Right lobe of liver (tissue), 6 donors: ENCODE results near the gene KIF19. TPM values are rescaled to one million over a fixed set of nuclear protein-coding genes. Genes with fewer than 3 reads are reported as not detected.

Experiments
- ATAC-seq, 4 donors: fragments of 200-7000 bp; cut with Tn5 transposase; one replicate each; pipeline ENCODE4 v1.9.1; 2020; ENCODE audit warnings: mild to moderate bottlenecking in 4 of 4, moderate library complexity in 4 of 4
- DNase-seq, 3 donors: peaks; one replicate each; pipeline ENCODE4 v3.0.0-alpha.2; 2020
- H3K27ac ChIP-seq, 3 donors: fragments of 200-600 bp; one replicate each; pipeline ENCODE4 v1.8.0; 2022
- H3K27me3 ChIP-seq, 2 donors: fragments of 200-600 bp; one replicate each; pipeline ENCODE4 v1.8.0; 2022
- H3K36me3 ChIP-seq, 4 donors: fragments of 200-600 bp; sonication (generic) in 1 of 4; one replicate each; pipeline versions ENCODE4 v1.5.1 to v1.8.0; 2017 to 2022; ENCODE audit warnings: control low read depth in 1 of 4
- H3K4me1 ChIP-seq, 4 donors: fragments of 200-600 bp; sonication (generic) in 1 of 4; one replicate each; pipeline versions ENCODE4 v1.5.1 to v1.8.0; 2017 to 2022; ENCODE audit warnings: control low read depth in 1 of 4
- H3K4me3 ChIP-seq, 3 donors: fragments of 200-600 bp; one replicate each; pipeline ENCODE4 v1.8.0; 2022
- H3K9me3 ChIP-seq, 4 donors: fragments of 200-600 bp; sonication (generic) in 1 of 4; one replicate each; pipeline versions ENCODE4 v1.5.1 to v1.8.0; 2017 to 2022; ENCODE audit warnings: control low read depth in 1 of 4
- POLR2A ChIP-seq: fragments of 450-650 bp; IDR thresholded peaks from one replicate; pipeline ENCODE4 v1.6.1; 2017; ENCODE audit warnings: antibody characterized with exemption, mild to moderate bottlenecking
- WGBS: methylation state at CpG from one replicate; pipeline ENCODE4 v1.1.6; 2018; ENCODE audit warnings: low coverage, low lambda C conversion rate; ENCODE audit not compliant: insufficient coverage; ENCODE audit errors: missing lambda C conversion rate; 5-methylcytosine and 5-hydroxymethylcytosine counted together
- intact Hi-C, 2 donors: fragments of 100-400 bp; cut with DNase I; formaldehyde crosslinking; loops; one replicate each; pipeline versions ENCODE4 v1.11.2 to v1.14.1; 2022
- total RNA-seq, 6 experiments: library from RNA; depleted of rRNA in 2 of 6; stranded (reverse); fragments of >200 nt in 2 of 6; fragmentation: NEBNext Ultra II Directional in 3 of 6; extraction: Animal tissue kit (Norgen Biotek cat#: 25700) in 3 of 6; gene quantifications; one replicate each; pipeline versions ENCODE4 v1.1.0 to v1.2.4, GENCODE V29; 2016 to 2023
- TF ChIP-seq, protein P1 (sequence below), 4 donors: fragments of 200-600 bp in 3 of 4; fragments of 450-650 bp in 1 of 4; IDR thresholded peaks; one replicate each; pipeline versions ENCODE4 v1.5.1 to v1.8.0; 2016 to 2022; ENCODE audit warnings: antibody characterized with exemption in 4 of 4, mild to moderate bottlenecking in 2 of 4
- donor health status: DM: no; HTN: yes; CAD: no.
- donor health status: DM: no; HTN: no; CAD: no.
- donor health status: DM: no; HTN: no; CAD: no.
- donor health status: DM: no; HTN: yes; CAD: no.
- donor health status: DM: no; HTN: yes; CAD: no.

KIF19 gene
- total RNA-seq, 6 experiments from 2014 or later = 0.31 to 1.1 (median 0.64) TPM

GRCh38 chr17:74385201-74385600 lies 59.2 kb downstream of the KIF19 start:
- ATAC-seq (no peak), DNase-seq (no peak)
- WGBS = 86% methylated on average over 3 of the region's 3 CpGs
- Histone ChIP-seq H3K9me3 (no peaks in the 10 kb centered on the region), H3K27ac (no peak overlapping the region), H3K36me3 (no peaks in the 10 kb centered on the region), H3K4me1 (peaks cover 0 to 4% (median 0%) of the 10 kb centered on the region in 4 donors), H3K4me3 (no peak overlapping the region), H3K27me3 (no peaks in the 10 kb centered on the region)
- intact Hi-C loops = no loop called here
- TF ChIP-seq POLR2A = no peak
- TF ChIP-seq, protein P1, sequence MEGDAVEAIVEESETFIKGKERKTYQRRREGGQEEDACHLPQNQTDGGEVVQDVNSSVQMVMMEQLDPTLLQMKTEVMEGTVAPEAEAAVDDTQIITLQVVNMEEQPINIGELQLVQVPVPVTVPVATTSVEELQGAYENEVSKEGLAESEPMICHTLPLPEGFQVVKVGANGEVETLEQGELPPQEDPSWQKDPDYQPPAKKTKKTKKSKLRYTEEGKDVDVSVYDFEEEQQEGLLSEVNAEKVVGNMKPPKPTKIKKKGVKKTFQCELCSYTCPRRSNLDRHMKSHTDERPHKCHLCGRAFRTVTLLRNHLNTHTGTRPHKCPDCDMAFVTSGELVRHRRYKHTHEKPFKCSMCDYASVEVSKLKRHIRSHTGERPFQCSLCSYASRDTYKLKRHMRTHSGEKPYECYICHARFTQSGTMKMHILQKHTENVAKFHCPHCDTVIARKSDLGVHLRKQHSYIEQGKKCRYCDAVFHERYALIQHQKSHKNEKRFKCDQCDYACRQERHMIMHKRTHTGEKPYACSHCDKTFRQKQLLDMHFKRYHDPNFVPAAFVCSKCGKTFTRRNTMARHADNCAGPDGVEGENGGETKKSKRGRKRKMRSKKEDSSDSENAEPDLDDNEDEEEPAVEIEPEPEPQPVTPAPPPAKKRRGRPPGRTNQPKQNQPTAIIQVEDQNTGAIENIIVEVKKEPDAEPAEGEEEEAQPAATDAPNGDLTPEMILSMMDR (IDR thresholded peaks at IDR 0.05) = no peak

DNA sequence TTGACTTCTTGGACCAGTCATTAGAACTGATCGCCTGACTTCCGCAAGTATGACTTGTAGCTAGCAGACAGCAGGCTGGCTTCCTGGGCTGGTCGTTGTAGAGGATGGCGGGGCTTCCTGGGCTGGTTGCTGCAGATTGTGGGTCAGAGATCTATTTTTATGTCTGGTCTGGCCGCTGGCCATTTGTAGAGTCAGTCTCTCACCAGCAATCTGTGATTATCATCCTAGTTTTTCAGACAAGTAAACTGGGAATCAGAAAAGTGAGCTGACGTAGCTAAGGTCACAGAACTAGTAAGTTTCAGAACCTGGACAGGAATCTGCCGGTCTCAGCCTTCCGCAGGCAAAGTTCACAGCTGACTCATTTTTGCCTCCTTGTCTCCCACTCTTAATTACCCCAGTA lies 60.4 kb downstream of the KIF19 start:
- Histone ChIP-seq H3K9me3 (no peaks in the 10 kb centered on the region), H3K36me3 (no peaks in the 10 kb centered on the region), H3K4me1 (peaks cover 0 to 5% (median 0%) of the 10 kb centered on the region in 4 donors), H3K27me3 (no peaks in the 10 kb centered on the region), H3K4me3 (no peak overlapping the region), H3K27ac (no peak overlapping the region)
- DNase-seq = peak in 1 of 3 donors; percentile 41
- TF ChIP-seq, protein P1 (IDR thresholded peaks at IDR 0.05) = no peak
- no peak for TF ChIP-seq POLR2A
- intact Hi-C loops = no loop called here
- ATAC-seq = peak; percentile 26 to 78 (median 61)
- WGBS = 50% methylated on average over 5 of the region's 8 CpGs

DNA sequence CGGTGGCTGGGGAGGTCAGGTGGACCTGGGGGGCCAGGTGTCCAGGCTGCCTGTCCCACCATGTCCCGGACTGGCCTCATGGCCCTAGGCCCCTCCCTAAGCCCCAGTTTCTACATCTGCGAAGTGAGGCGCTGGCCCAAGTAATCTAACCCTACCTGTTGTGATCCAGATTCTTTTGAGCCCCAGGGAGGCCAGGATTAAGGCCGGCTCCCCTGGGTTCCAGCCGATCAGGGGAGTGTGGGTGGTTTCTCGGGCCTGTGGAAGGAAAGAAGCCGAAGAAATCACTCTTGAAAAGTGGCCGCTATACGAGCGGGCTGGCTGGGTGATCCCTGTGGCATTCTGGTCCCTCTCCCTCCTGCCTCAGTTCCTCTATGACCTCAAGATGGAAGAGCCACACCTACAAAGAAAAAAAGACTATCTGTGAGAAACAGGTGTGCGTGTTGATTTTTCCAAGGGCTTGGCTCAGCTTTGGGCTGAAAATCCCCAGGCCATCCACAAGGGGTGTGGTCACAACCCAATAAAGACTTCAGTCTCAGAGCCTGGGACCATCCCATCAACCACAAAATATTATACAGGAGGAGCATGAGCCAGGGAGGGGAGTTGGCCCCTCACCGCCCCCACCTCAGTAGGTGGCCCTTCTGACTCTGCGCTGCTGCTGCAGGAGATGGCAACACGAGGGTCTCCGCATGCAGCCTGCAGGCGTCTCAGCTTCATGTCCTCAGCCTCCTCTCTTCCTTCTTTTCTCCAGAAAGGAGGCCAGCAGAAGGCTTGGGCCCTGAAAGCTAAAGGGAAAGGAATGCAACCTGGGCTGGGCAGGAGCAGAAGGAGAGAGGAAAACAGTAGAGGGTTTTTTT lies 61.6 kb downstream of the KIF19 start:
- DNase-seq = no peak
- Histone ChIP-seq H3K4me3 (no peak overlapping the region), H3K9me3 (no peaks in the 10 kb centered on the region), H3K27me3 (no peaks in the 10 kb centered on the region), H3K36me3 (no peaks in the 10 kb centered on the region), H3K27ac (no peak overlapping the region), H3K4me1 (peaks cover 0 to 5% (median 0%) of the 10 kb centered on the region in 4 donors)
- peak in 1 of 4 donors; percentile 13 for ATAC-seq
- no peak for TF ChIP-seq POLR2A
- TF ChIP-seq, protein P1 (IDR thresholded peaks at IDR 0.05) = no peak
- intact Hi-C loops = no loop called here
- WGBS = 77% methylated on average over 5 of the region's 17 CpGs

- TF ChIP-seq POLR2A = no peak
- TF ChIP-seq, protein P1 (IDR thresholded peaks at IDR 0.05) = no peak
- no peaks in the 10 kb centered on the region for H3K9me3 ChIP-seq
- 73% methylated on average over 7 of the region's 12 CpGs for WGBS
- no peaks in the 10 kb centered on the region for H3K27me3 ChIP-seq
- intact Hi-C loops = no loop called here
- DNase-seq (no peak), ATAC-seq (no peak)
- H3K27ac ChIP-seq = no peak overlapping the region
- no peak overlapping the region for H3K4me3 ChIP-seq
- peaks cover 0 to 5% (median 0%) of the 10 kb centered on the region in 4 donors for H3K4me1 ChIP-seq
- no peaks in the 10 kb centered on the region for H3K36me3 ChIP-seq
Measured at GRCh38 chr17:74389084-74389753, 63.2 kb downstream of the KIF19 start.
